NCI-H748 (cell line): ENCODE data around the gene MAGI1.

Experiments
- DNase-seq: peaks from one replicate; lab custom pipeline; 2025; ENCODE audit not compliant: unreplicated experiment; lab: John Stamatoyannopoulos, UW

The MAGI1 gene

DNA sequence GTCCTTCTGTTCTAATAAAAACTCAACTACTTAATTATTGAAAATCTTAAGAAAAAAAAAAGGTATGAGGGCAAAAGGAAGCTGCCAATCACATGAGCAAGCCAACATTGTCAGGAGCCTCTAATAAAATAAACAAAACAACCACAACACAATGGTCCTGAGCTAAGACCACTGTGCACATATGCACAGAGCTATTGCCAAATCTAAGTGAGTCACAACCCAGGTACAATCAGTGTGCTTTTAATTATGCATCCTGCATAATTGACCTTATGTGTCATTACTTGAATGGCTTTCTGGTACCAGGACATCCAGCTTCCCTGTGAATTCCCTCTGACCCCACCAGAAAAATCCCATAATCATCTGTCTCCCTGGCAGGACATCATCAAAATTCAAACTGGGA lies 639.8 kb downstream of the MAGI1 start:
- no peak for DNase-seq

DNA sequence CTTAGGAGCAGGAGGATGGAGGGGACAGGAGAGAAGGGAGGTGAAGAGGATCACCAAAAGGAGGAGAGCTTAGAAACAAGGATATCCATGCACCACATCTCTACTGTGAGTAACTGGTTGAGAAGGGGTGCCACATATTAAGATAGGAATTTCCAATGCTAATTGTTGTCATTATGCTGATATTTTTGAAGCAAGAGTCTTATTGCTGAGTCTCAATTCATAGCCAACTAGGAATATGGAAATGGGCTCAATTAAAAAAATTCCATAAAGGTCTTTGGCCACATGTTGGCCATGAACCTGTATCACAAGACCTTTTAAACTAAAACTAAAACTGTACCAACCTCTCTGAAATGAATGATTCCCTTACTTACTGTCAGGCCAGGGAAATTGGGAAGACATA lies 642.6 kb downstream of the MAGI1 start:
- DNase-seq: no peak

DNA sequence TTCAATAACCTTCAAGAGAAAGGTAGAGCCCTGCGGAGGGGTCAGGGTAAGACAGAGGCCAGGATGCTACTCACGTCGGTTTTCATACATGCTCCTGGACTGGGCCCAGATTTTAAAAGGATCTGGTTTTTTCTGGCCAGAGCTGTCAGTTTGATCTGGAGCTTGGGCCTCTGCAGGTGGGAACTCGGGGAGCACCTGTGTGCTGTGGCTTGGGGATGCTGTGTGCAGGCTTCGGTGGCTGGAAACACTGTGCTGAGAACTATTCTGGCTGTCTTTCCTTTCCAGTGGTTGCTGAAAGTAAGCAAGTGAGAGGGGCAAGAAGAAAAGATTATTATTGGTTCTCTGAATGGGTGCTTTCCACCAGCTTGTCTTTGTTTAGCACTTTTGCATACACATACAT lies 647.6 kb downstream of the MAGI1 start:
- no peak for DNase-seq

- DNase-seq: no peak
These were observed 652.9 kb downstream of the MAGI1 start for GRCh38 chr3:65385805-65386204.

- DNase-seq: no peak
These were observed 657.2 kb downstream of the MAGI1 start for GRCh38 chr3:65381496-65382010.

DNA sequence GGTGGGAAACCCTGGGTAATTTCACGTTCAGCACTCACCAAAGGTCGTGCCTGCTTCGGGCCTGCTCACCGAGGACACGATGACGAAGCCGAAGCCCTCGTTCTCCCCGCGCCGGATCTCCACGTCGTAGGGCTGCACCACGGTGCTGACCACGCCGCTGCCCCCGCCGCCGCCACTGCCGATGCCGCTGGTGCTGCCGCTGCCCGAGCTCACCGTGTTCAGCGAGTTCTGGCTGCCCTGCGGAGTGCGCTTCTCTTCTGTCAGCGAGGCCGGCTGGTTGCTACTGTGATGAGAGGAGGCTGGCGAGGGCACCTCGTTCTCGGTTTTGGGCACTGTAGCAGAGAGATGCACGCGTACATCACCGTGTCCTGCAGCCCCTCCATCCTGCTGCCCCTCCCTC lies 659.5 kb downstream of the MAGI1 start:
- DNase-seq: no peak

- no peak for DNase-seq
These were observed 661.1 kb downstream of the MAGI1 start for GRCh38 chr3:65377637-65378036.

- no peak for DNase-seq
These were observed 662.3 kb downstream of the MAGI1 start for GRCh38 chr3:65376426-65376825.

DNA sequence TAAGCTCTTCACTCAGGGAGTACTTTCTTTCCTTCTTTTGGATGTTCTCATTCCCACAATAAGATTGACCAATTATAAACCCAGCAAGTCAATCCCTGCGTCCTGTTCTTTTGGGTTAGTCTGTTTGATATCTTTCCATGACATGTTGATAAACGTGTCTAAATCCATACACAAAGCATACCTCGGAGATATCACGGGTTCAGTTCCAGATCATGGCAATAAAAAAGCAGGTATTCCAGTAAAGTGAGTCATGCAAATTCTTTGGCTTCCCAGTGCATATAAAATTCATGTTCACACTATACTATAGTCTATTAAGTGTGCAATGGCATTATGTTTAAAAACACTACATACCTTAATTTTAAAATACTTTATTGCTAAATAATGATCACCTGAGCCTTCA lies 667.7 kb downstream of the MAGI1 start:
- DNase-seq: no peak

- no peak for DNase-seq
These were observed 669.9 kb downstream of the MAGI1 start for GRCh38 chr3:65368866-65369265.

DNA sequence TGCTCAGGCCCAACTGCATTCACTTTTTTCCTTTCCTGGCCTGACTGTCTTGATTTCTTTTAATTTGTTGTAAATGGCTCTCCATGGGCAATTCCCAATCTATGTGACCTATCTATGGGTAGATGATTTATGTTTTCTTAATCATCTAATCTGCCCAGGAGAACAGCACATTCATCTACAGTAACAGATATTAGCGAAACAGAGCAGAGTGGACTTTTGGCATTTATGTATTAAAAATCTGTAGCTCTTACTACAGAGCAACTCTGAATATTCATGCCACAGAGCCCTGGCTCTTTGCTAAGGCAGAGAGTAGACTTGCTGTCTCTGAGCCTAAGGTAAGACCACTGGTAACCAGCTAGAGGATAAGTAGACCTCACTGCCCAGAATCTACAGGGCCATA lies 676.0 kb downstream of the MAGI1 start:
- no peak for DNase-seq

DNA sequence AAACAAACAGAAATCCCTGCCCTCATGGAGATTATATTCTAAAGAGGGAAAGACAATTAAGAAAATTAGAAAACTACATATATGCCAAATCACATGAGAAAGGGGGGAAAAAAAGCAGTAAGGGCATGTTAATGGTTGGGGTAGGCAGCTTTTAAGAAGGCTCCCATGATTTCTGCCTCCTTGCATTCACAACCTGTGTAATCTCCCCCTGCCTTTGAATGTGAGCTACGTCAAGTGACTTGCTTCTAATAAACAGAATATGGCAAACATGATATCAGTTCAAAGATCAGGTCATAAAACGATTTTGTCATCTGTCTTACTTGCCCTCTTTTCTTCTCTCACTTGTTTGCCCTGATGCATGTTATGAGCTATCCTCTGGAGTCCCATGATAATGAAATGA lies 677.3 kb downstream of the MAGI1 start:
- DNase-seq: no peak

- DNase-seq: no peak
These were observed 682.1 kb downstream of the MAGI1 start for GRCh38 chr3:65356331-65357248.

DNA sequence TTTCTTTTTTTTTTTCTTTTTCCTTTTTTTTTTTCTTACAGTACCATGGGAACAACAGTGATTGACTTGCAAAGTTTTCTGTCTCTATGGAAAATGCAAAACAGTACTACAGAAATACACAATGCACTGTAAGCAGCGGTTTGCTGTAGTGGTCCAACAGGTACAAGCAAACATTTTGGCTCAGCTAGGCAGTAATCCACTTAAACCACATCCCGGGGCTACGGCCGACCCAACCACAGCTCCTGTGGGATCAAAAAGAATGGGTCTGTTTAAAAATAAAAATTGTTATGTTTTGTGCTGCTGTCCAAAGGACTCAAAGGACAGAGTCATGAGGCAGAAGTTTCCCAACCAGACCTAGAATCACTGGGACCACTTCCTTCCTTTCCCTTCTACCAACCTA lies 683.8 kb downstream of the MAGI1 start:
- no peak for DNase-seq

- no peak for DNase-seq
These were observed 685.8 kb downstream of the MAGI1 start for GRCh38 chr3:65352951-65353350.

DNA sequence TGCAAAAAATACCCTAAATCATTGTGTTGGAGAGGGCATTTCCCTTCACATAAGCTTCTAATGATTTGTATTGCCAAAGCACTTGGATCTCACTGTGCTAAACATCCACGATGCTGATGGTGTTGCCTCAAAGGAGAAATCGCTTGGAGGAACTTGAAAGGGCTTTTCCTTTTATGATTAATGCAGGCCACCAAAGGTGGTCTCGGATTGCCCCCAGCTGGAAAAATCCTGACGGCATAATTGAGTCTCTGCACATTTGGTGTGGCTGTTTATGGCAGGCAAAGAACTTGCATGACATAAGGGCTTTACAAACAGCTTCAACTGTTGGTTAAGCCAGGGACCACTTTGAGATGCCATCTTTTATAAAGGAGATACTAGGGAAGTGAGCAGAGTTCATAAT lies 687.0 kb downstream of the MAGI1 start:
- no peak for DNase-seq

DNA sequence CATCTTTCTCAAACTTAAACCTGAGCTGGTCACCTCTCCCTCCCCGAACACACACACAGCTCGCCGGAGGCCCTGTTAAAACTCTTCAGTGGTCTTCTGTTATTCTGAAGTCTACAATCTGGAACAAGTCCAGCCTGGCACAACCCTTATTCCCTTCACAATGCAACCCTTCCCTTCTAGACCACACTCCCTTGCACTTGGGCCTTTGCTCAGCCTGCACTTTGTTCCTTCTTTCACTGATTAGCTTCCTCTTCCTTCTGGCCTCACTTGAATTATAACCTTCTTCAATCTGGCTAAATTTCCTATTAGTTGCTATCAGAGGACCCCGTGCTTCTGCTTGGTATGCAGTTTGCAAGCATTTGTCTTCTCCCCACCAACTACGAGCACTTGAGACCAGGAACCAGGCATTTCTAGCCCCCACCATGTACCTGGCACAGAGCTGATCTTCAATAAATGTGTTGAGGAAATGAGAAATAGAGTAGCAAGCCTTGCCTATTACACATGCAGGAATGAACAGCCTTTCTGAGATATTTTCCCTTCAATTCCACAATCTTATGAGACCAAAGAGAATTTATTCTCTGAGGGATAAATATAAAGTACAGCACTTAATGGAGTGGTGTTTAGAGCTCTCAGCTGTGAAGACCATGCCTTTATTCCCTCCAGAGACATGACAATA lies 687.8 kb downstream of the MAGI1 start:
- no peak for DNase-seq

GRCh38 chr3:65348398-65348995 lies 690.2 kb downstream of the MAGI1 start:
- DNase-seq: no peak

GRCh38 chr3:65347166-65347565 lies 691.6 kb downstream of the MAGI1 start:
- no peak for DNase-seq

DNA sequence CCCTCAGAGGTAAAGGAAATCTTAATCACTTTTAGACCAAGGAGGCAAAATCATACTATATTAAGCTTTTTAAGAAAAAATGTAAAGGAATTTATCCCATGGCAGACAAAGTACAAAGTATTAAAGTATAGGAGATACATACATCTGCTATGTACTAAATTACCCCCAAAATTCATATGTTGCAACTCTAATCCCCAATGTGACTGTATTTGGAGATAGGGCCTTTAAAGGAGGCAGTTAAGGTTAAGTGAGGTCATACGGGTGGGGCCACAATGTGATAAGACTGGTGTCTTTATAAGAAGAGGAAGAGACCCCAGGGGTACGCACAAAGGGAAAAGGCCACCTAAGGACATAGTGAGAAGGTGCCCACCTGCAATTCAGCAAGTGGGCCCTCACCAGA lies 693.9 kb downstream of the MAGI1 start:
- DNase-seq: no peak

GRCh38 chr3:65344444-65344843 lies 694.3 kb downstream of the MAGI1 start:
- DNase-seq: no peak

DNA sequence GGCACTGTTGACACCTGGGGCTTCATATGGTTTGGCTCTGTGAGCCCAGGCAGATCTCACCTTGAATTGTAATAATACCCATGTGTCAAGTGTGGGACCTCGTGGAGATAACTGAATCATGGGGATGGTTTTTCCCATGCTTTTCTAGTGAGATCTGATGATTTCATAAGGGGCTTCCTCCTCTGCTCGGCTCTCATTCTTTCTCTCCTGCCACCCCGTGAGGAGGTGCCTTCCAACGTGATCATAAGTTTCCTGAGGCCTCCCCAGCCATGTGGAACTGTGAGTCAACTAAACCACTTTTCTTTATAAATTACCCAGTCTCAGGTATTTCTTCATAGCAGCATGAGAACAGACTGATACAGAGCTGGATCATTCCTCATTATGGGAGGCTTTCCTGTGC lies 695.0 kb downstream of the MAGI1 start:
- no peak for DNase-seq
